Fibroblast of skin of left quadriceps (primary cell): ENCODE measurements around the gene GJB3.
"Not testable (repeated sequence)": the region's sequence is repeated elsewhere in the genome, so short reads cannot be mapped to it uniquely, and the experiment has no call there.

Experiments
- DNase-seq, 2 experiments: peaks; one replicate each; pipeline ENCODE4 v3.0.0-alpha.2; 2013; ENCODE audit warnings: low read depth in 2 of 2

The GJB3 gene

DNA sequence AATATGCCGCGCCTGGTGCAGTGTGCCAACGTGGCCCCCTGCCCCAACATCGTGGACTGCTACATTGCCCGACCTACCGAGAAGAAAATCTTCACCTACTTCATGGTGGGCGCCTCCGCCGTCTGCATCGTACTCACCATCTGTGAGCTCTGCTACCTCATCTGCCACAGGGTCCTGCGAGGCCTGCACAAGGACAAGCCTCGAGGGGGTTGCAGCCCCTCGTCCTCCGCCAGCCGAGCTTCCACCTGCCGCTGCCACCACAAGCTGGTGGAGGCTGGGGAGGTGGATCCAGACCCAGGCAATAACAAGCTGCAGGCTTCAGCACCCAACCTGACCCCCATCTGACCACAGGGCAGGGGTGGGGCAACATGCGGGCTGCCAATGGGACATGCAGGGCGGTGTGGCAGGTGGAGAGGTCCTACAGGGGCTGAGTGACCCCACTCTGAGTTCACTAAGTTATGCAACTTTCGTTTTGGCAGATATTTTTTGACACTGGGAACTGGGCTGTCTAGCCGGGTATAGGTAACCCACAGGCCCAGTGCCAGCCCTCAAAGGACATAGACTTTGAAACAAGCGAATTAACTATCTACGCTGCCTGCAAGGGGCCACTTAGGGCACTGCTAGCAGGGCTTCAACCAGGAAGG lies 4.3 kb downstream of the GJB3 start:
- no peak for DNase-seq

DNA sequence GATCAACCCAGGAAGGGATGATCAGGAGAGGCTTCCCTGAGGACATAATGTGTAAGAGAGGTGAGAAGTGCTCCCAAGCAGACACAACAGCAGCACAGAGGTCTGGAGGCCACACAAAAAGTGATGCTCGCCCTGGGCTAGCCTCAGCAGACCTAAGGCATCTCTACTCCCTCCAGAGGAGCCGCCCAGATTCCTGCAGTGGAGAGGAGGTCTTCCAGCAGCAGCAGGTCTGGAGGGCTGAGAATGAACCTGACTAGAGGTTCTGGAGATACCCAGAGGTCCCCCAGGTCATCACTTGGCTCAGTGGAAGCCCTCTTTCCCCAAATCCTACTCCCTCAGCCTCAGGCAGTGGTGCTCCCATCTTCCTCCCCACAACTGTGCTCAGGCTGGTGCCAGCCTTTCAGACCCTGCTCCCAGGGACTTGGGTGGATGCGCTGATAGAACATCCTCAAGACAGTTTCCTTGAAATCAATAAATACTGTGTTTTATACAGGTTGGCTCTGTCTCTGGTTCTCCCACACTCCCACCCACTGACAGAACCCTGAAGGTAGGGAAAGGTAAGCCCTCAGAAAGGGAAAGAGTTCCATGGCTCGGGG lies 5.0 kb downstream of the GJB3 start:
- DNase-seq: no peak

DNA sequence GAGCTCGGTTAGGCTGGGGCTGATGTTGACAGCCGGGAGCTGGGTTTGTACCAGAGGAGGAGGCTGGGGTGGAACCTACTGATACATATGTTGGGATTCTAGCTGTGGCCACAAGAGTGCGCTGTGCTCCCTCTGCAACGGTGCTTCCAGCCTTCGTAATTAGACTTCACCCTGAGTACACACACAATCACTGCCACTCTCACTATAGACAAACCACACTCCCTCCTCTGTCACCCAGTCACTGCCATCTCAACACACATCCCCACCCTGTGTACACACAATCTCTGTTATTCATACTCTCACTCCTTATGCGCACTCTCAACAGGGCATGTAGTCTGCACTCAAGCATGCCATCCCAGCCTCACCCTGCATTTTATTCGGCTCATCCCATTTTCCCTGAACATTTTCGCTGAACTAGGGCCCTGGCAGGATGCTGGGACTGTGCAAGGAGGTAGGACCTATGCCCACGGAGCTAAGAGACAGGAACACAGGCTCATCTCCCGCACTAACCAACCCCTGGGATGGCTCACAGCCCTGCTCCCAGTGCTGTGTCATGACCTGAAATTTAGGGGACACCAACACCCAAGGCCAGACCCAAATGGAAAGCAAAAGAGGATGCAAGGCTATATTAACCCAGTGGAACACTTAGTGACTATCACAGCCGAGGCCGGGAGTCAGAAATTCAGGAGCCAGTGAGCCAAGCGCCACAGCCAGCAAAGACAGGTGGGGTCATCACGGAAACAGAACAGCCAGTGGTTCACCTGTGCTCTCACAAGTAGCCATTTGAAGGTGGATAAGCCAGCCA lies 5.7 kb downstream of the GJB3 start:
- DNase-seq: peak; percentile 15 to 17

DNA sequence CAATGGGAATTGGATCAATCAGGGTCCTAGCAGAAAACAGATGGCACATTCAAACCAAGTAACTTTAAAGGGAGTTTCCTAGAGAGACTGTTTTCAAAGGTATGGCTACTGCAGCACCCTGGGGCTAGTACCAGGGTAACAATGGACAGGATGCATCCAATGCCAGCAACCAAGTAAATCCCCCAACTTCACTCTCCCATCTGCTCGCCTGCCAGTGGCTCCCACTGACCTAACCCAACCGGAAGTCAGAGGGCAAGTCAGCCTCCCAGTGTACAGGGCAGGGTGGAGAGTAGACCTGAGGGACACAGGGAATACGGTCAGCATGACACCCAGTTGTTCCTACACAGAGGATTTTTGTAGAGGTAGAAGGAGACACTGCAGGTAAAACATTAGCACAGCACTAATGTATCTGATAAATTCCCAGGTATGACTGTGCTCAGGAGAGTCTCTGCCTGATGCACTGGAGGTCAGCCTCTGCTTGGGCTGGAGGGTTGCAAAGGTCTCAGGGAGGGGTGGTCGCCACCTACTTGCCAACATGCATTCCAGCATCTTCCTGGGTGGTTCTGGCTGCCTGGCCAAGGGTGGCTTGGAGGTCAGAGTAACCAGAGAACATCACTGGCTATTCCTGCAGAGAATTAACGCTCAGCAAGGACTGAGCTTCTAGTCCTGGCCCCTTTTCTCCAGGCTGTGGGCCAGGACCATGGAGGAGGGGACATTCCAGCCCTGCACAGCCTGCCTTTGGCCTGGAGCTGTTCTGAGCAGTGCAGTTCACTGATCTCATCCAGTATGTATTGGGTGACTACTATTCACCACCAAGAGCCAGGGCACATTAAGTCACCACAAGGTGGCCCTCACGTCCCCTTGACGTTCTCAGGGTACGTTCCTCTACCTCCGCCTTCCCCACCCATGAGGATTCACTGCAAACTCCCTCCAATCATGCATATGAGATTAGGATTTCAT lies 6.7 kb downstream of the GJB3 start:
- DNase-seq: no peak

DNA sequence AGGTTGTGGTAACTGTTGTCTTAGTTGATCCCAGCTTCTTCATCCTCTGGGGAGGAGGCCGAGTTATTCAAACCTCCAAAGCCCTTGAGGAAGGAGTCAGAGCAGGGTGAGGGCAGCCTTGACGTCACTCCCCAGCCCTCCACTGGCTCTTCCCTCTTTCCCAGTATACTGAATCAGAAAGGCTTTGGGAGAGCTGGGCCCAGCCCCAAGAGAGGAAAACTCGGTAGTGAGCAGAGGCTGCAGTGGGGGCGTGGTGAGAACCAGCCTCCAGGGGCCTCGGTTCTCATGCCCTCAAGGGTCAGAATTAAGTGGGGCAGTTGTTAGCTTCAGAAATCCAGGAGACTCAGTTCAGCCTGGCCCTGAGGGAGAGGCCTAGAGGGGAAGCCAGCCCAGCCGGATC lies 10.0 kb downstream of the GJB3 start:
- no peak for DNase-seq

DNA sequence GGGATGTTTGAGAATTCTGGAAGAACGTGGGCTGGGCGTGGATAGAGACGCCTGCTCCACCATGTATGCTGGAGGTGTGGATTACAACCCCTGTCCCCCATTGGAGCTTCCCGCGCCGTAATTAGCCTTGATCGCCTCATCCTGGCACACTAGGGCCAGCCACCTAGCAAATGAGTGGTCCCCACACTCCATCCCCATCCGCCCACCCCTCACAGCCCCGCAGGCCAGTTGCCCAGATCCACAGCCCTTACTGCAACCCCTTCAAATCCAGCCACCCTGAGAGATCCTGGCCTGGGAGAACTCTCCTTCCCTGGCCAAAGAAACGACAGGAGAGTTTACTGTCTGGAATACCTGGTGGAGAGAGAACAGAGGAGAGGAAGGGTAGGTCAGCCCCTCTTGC lies 11.4 kb downstream of the GJB3 start:
- DNase-seq: no peak

DNA sequence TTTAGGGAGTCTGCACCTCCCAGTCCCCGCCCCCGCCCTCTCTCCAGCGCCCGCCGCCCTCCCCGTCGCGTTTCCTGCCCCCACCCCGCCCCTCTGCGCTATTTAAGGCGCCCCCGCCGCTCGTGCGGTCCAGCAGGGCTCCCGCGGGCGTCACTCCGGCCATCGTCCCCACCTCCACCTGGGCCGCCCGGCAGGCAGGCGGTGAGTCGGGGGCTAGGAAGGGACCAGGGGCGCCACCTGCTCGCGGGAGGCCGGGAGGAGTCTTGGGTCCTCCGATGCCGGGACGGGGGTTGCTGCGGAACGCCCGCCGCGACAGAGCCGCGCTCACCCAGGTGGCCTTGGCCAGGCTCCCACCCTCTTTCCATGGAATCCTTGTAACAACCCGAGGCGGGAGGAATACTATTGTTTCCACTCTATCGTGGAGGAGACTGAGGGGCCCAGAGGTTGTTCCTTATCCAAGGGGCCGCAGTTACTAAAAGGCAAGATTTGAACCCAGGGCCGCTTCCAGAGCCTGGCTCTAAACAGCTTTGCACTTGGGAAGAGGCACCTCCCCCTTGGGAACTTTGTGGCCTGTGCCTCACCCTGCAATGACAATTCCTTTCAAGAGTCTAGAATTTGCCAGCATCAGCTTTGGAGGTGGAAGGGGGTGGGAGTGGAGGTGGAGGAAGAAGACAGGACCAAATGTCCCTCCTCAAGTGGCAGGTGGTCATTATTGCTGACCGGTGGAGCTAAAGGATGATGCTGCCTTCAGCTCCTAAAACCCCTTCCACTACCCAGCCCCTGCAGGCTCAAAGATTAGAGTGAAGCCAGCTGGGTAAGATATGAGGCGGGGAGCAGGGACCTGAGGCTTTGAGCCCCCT lies 12.1 kb downstream of the GJB3 start, which contains the start of gene GJA4:
TSS of gene GJA4 (plus strand) at position 132 of the 860 bp plus-strand sequence. CDS start 1,215 bp downstream, outside the sequence.
- DNase-seq: no peak

DNA sequence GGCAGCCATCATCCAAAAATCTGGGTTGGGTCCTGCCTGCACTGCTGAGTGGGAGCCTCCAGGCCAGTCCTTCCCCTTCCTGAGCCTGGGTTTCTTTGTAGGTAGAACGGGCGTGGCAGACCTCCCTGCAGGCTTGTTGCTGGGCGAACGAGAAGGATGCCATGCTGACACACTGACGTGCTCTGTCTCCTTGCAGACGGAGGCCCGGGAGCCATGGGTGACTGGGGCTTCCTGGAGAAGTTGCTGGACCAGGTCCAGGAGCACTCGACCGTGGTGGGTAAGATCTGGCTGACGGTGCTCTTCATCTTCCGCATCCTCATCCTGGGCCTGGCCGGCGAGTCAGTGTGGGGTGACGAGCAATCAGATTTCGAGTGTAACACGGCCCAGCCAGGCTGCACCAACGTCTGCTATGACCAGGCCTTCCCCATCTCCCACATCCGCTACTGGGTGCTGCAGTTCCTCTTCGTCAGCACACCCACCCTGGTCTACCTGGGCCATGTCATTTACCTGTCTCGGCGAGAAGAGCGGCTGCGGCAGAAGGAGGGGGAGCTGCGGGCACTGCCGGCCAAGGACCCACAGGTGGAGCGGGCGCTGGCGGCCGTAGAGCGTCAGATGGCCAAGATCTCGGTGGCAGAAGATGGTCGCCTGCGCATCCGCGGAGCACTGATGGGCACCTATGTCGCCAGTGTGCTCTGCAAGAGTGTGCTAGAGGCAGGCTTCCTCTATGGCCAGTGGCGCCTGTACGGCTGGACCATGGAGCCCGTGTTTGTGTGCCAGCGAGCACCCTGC lies 13.2 kb downstream of the GJB3 start:
- DNase-seq: no peak

DNA sequence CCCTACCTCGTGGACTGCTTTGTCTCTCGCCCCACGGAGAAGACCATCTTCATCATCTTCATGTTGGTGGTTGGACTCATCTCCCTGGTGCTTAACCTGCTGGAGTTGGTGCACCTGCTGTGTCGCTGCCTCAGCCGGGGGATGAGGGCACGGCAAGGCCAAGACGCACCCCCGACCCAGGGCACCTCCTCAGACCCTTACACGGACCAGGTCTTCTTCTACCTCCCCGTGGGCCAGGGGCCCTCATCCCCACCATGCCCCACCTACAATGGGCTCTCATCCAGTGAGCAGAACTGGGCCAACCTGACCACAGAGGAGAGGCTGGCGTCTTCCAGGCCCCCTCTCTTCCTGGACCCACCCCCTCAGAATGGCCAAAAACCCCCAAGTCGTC lies 13.8 kb downstream of the GJB3 start:
- DNase-seq: no peak

DNA sequence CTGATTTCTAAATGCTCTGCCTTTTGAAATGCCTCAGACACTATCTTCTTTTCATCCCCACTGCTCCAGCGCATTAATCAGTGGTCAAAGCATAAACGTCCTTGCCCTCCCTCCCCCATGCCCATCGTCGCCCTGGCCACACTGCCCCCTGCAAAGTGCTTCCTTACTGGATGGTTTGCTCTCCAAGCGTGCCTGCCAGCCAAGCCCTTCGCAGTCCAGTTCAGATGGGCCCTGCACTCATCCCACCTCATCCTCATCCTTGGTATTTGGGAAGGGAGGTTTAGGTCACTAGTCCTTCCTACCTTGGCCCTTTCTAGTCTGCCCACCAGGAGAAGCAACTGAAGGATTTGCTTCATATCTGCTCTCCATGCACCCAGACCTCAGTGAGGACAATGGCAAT lies 14.9 kb downstream of the GJB3 start:
- DNase-seq: no peak

DNA sequence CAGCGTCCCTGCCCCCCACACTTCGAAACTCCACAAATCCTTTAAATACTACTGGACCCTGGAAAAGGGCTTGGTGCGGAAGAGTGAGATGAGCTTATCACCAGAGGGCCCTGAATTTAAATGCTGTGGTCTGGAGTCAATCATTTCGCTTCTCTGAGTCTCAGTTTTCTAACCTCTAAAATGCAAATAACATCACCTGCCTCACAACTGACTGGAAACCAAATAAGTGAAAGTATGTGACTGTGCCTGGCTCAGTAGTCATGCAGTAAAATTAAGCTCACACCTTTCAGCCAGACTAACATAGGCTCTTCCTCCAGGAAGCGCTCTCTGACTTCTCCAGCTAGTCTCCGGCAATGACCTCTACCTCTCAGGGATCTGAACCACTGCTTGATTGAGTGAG lies 16.0 kb downstream of the GJB3 start:
- no peak for DNase-seq

DNA sequence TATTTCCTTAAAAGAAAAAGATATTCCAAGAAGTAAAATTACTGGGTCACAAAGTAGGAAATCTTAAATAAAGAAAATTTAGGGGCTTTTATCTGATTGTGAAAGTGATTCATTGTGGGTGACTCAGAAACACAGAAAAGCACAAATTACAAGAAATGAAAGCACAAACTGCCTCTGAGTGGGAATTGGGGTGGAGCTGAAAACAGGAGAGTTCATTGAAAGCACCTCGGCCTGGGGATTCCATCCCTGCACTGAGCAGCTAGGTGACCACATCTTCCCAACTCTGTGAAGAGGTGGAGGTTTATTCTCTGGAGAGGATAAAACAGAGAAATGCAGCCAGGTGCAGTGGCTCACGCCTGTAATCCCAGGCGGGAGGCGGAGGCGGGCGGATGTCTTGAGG lies 19.2 kb downstream of the GJB3 start:
- DNase-seq: no peak

DNA sequence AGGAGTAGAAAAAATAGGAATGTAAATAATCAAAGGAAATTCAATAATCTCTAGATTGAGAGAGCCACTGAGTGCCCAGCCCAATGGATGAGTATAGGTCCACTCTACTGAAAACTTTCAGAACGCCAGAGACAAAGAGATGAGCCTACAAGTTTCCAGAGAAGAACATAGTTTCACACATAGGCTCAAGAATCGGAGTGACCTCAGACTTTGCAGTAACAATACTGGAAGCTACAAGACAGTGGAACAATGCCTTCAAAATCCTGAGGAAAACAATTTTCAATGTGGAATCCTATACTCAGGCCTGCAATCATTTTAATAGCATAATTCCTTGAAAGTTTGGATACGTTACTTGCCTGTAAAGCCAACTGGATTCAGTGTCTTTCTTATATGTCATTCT lies 22.8 kb downstream of the GJB3 start:
- DNase-seq: no peak

DNA sequence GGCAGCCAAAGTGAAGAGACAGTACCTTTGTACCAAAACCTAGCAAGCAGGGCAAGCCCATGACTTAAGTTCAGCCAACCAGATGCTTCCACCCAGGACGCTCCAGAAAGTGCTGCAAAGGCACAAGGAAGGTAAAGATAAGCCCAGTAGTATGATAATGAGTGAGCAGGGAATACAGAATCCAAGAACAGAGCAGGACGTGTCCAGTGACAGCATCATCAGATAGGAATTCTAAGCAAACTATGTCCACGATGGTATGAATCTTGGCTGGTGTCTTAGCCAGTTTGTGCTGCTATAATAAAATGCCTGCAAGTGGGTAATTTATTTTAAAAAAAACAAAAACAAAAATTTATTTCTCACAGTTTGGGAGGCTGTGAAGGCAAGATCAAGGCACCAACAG lies 25.4 kb downstream of the GJB3 start:
- no peak for DNase-seq

DNA sequence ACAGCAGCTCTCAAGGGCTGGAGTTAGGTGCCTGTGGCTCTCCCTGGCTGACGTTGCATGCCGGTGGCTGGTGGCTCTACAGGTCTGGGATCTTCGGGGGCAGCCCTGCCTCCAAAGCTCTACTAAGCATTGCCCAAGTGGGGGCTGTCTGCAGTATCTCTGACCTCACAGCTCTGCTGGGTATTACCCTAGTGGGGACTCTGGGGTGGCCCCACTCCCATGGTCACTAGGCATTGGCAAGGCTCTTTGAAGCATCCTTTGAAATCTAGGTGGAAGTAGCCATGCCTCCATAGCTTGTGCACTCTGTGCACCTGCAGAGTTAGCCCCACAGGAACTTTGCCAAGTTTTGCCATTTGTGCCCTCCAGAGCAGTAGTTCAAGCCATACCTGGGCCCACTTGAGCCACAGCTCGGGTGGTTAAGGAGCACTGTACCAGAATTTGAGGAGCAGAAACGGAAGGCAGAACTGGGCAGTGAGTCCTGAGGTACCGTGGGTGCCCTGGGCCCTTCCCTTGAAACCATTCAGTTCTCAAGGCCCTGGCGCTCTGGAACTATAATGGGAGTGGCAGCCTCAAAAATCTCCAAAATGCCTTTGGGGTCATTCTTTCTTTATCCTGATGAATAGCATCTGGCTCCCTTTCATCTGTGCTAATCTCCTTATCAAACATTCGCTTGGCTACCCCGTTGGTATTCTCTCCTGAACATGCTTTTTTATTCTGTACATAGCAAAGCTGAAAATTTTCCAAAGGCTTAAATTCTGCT lies 27.2 kb downstream of the GJB3 start:
- DNase-seq: no peak

DNA sequence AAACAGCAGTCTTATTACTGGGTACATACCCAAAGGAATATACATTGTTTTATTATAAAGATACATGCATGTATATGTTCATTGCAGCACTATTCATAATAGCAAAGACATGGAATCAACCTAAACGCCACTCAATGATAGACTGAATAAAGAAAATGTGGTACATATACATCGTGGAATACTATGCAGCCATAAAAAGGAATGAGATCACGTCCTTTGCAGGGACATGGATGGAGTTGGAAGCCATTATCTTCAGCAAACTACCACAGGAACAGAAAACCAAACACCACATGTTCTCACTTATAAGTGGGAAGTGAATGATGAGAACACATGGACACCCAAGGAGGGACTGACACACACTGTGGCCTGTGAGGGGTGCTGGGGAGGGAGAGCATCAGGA lies 29.8 kb downstream of the GJB3 start:
- DNase-seq: not testable (repeated sequence)

DNA sequence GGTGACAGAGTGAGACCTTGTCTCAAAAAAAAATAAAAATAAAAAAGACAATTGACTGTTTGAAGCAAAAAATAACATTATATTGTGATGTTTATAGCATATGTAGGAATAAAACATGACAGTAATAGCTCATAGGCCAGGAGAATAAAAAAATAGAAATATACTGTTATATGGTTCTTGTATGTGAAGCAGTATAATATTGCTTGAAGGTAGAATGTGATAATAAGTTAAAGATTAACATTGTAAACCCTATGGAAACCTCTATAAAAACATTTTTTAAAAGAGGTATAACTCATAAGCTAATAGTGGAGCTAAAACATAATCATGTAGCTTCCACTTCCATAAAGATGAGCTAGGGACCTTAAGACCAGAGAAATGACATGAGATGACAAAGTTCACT lies 35.3 kb downstream of the GJB3 start:
- no peak for DNase-seq

DNA sequence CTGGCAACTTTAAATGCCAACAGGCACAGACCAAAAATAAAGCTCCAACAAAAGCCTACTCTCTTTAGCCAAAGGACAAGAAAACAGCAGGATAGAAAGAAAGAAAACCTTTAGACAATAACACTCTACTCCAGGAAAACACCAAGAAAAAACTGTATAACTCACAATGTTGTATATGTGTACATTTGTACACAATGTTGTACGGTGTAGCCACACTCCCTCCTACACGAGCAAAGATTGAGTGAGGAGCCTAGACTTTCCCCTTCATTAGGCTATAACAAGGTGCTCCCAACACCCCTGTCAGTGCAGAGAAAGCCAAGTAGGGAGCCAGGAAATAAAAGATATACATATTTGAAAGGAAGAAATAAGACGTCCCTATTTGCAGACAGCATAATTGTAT lies 35.8 kb downstream of the GJB3 start:
- no peak for DNase-seq

DNA sequence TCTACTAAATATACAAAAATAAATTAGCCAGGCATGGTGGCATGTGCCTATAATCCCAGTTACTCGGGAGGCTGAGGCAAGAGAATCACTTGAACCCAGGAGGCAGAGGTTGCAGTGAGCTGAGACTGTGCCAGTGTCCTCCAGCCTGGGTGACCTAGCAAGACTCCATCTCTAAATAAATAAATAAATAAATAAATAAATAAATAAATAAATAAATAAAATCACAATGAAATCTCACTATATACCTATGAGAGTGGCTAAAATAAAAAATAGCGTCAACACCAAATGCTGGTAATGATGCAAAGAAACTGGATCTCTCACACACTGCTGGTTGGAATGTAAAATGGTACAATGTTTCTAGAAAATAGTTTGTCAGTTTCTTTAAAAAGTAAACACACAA lies 37.8 kb downstream of the GJB3 start:
- DNase-seq: not testable (repeated sequence)
